Medulla oblongata (tissue), 1 donor: Measurements from ENCODE around the gene EVX2.

Experiments
- DNase-seq: peaks from one replicate; pipeline ENCODE4 v3.0.0-alpha.2; 2015; ENCODE audit errors: extremely low spot score

The EVX2 gene

DNA sequence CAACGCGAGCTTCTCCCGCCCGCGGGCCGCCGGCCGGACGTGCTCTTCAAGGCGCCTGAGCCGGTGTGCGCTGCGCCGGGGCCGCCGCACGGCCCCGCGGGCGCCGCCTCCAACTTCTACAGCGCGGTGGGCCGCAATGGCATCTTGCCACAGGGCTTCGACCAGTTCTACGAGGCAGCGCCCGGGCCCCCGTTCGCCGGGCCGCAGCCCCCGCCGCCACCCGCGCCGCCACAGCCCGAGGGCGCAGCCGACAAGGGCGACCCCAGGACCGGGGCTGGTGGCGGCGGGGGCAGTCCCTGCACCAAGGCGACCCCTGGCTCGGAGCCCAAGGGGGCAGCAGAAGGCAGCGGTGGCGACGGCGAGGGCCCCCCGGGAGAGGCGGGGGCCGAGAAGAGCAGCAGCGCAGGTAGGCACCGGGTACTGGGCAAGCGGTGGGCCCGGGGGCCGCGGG lies 24.0 kb upstream of the EVX2 start:
- no peak for DNase-seq

DNA sequence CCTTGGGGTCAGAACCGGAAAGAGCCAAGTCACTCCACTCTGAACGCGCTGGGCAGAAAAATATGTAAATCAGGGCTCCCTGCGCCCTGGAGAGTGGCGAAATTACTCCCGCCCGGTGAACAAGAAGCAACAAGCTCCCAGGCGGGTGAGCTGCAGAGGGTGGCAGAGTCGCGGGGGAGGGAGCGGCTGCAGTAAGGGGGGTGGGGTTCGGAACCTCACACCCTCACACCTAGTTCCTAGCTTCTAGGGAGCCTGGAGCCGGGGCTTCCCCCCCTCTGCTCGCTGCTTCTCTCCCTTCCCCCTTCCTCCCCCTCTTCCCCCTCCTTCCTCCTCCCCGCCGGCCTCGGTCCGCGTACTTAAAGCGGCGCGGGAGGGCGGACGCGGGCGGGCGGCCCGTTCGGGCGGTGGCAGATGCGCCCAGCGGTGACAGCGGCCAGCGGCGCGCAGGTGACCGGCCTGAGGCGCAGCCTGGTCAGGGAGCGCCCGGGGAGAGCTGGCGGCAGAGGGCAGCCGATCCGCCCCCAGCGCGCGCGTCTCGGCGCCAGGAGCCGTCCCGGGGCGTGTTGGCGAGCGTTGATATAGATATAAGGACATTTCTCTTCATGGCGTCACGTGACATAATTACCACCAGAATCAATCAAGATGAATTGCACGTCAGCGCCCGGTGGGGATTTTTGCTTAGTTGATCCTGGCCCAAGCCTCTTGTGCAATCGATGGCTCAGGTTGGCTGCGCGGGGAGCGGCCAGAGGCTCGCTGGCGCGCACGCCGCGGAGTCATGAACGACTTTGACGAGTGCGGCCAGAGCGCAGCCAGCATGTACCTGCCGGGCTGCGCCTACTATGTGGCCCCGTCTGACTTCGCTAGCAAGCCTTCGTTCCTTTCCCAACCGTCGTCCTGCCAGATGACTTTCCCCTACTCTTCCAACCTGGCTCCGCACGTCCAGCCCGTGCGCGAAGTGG lies 23.1 kb upstream of the EVX2 start, which contains the start of gene HOXD11:
HOXD11 (plus strand) TSS at position 700 of the 959 bp plus-strand sequence; CDS start at position 776, 76 bp downstream.
- no peak for DNase-seq

DNA sequence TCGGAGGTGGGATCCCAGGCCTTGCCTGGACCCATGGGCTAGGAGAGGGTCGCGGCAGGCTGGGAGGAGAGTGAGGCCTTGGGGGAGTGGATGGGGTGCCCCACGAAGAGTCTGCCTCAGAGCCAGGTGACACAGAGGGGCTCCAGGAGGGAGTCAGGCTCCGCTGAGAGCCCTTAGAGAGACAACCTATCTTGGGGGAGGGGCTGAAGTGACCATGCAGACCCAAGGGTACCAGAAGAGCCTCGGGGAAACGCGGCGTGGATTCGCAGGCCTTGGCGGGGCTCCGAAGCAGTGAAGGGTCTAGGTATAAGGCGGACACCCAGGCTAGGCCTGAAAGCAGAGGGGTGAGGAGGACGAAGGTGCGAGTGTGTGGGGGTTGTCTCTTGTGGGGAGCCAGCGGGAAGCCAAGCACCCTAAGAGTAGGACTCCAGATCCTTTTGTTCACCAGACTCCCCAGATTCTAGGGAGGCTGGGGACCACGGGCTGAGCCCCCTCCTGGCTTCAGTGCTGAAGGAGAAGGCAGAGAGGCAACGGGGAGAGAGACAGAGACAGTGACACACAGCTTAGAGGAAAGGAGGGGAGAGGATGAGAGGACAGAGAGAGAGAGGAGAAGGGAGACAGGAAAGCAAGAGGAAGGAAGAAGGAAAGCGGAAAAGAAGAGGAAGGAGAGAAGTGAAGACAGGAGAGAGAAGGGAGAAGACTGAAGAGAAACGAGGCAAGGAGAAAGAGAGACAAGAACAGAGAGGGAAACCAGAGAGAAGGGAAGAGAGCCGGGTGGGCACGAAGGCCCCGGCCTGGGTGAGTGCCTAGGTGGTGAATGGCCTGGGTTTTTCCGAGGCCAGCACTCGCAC lies 22.2 kb upstream of the EVX2 start:
- DNase-seq: no peak

DNA sequence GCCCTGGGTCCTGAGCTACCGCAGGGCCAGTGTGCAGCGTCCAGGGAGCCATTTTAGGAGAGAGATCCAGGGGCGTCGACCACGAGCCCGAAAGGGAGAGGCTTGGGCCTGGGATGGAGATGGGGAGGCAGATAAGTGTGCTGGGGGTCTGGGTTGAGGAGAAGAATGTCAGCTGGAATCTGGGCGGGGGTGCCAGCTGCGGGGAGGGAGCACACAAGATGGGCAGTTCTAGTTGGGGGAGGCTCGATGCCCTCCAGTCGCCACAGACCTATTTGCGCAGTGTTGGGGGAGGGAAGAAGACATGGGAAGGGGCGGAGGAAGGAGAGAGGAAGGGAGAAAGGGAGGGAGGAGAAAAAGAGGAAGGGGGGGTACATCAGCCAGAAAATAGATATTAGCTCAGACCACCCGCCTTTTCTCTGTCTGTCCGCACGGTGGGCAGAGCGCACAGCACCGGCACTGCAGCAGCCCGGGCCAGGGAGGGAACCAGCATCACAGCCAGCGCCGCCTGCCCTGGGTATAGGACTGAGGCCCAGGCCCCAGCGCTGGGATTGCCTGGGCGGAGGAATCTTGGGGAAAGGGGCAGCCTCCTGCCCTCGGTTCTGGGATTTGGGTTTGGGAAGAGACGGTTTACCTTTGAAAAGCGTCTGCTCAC lies 21.4 kb upstream of the EVX2 start:
- no peak for DNase-seq

DNA sequence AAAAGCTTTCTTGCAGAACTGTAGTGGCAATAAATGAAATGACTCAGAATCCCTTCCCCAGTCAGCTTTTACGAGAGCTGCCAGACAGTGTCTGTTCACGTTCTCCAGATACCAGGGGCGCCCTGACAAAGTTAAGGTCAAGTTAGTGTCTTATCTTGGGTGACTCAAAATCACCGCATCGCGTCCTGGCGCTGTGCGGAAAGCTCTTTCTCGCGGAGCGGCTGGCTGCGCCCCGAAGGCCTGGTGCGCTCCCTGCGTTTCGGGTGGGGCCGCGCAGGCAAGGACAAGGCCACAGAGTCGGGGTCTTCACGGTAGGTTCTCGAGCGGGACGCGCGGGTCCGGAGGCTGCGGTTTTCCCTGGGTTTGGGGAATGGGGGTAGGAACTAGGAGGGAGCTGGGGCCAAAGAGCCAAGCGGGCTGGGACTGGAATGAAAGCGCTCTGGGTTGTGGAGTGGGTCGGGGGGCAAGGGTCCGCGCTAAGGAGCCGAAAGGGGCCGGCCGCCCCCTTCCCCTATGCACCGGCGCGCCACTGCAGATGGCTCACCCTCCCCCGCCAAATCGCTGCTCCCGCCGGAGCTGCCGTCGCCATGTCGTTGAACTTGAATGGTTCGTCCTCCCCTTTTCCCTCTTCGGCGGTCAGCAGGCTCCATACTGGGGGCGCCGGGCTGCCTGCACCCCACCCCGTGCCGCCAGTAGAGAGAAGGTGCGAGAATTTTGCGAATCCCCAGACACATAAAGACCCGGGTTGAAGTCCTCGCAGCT lies 20.7 kb upstream of the EVX2 start:
- DNase-seq: no peak

DNA sequence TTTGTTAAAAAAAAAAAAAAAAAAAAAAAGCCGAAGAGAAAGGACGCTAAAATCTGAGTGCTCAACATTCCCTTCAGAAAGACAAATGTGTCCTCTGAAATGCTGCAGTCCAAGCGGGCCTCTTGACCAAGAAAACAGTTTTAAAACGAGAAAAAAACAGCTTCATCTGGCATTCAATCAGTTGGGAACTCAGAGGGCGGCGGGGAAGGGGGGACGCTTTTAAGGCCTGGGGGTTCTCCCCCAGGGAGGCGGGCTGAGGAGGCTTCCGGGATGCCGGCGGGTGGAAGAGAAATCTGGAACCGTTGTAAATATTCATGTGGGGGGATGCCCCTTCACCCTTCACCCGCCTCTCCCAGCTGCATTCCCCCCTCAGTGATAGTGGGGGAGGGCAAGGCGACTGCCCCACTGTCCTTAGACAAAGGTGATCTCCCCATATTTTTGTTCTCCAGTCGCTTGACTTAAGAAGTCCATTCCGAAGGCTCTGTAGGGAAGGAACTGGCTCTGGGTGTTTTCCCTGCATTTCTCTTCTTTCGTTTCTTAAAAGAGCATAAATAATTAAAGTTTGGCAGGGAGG lies 20.1 kb upstream of the EVX2 start:
- DNase-seq: no peak

DNA sequence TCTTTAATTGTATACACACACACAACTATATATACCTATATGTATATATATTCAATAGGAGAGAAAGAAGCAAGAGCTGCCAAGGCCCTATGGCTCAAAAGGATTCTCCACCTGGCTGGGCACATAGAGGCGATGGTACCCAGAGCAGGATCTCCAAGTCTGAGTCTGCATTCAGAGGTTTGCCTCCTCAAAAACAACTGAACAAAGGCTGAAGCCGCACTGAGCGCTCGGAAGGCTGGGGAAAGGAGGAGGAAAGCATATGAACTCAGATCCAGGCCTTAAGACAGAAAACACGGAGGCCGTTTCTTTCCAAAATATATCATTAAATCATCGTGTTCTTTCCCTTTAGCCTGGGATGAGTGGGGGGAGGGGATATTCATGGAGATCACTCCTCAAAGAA lies 19.4 kb upstream of the EVX2 start:
- no peak for DNase-seq

DNA sequence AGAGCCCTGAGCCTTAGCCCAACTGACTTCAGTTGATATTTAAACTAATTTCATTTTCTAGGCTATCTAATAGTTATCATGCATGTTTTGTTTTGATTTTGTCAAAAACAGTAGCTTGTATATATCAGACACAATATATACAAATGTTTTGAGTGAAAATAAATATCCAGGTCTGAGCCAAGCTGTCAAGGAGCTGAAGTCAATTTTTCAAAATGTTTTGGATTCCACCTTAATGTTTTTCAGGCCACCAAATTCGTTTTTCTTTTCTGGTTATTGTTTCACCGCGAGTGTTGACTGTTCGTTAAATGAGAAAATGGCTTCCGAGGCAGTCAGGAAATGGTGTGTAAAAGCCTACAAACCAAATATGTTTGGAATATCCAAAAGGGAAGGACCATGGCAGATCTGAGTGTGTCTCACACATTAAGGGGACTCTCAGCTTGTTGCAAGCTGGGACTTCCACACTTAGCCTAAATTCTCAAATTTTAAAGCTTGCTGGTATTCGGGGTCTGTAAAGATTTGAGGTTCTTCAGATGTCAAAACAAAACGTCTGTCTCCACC lies 18.6 kb upstream of the EVX2 start:
- DNase-seq: no peak

DNA sequence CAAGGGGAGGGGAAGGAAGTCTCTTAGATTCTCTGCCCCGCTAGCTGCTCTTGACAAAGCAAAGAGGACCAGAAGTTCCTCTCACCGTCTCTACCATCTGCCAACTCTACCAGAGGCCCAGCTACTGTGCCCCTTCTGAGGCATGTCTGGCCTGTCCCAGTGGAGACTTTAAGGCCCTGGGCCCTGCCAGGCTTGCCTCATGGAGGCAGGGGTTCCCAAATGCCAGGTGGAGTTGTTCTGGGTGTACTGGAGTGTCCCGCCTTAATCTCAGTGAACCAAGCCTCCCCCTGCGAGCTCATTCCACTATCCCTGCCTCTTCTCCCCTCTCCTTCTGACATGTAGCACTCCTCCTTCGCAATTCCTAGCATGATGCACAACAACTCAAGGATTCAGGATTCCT lies 18.1 kb upstream of the EVX2 start:
- no peak for DNase-seq

DNA sequence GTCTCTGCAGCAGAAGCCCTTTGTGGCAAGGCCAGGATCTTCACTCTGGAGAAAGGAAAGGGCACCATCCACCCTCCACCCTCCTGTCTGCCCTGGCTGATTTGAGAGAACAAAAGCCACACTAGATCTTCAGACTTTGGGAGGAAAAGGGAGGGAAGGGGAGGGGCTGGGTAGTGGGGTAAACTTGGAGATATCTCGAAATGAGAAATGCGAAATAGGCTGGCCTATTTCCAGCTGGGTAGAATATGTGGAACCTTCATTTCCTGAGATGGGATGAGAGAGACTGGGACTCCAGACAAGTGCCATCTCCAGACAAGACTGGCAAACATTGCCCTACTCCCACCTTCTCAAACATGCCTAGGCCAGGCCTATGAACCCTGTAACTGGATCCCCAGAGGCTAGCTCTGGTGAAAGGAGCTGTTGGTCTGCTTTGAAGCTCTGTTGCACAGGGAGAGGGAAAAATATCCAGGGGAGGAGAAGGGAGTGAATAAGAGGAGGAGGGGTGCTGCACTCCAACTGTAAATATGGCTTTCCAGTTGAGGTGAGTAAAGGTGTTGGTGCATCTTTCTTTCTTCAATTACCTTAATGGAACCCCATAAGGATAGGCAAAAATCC lies 17.6 kb upstream of the EVX2 start:
- no peak for DNase-seq

DNA sequence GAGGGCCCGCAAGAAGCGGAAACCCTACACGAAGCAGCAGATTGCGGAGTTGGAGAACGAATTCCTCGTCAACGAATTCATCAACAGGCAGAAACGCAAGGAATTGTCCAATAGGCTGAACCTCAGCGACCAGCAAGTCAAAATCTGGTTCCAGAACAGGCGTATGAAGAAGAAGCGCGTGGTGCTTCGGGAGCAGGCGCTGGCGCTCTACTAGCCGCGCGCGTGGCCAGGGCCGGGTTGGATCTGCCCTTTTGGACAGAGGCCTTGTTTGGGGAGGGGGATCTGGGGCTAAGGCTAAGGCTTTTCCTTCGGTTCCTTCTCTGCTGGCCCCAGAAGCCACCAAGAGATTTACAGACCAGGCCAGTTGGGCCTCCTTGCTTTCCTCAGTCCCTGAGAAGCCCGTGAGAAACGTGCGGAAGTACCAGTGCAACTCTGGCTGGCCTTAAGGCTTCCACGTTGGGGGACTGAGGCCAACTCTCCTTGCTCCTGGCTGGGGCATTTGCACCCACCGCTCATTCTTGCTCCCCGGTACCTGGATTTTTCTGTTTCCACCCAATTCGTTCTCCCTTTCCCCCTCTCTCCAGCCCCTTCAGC lies 16.9 kb upstream of the EVX2 start:
- DNase-seq: no peak

DNA sequence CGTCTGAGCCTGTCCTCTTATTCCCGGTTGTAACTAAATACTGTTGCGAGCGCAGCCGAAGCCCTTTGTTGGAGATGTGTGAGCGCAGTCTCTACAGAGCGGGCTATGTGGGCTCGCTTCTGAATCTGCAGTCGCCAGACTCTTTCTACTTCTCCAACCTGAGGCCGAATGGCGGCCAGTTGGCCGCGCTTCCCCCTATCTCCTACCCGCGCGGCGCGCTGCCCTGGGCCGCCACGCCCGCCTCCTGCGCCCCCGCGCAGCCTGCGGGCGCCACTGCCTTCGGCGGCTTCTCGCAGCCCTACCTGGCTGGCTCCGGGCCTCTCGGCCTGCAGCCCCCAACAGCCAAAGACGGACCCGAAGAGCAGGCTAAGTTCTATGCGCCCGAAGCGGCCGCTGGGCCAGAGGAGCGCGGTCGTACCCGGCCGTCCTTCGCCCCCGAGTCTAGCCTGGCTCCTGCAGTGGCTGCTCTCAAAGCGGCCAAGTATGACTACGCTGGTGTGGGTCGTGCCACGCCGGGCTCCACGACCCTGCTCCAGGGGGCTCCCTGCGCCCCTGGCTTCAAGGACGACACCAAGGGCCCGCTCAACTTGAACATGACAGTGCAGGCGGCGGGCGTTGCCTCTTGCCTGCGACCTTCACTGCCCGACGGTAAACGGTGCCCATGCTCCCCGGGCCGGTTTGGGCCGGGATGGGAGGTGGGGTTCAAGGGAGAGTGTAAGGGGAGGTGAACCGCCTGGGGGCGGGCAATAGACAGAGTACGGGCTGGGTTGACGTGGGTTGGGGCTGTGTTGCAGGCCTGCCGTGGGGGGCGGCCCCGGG lies 16.2 kb upstream of the EVX2 start, which contains the start of gene HOXD12:
HOXD12 (plus strand) TSS at position 68 of the 819 bp plus-strand sequence; CDS start at position 75, 7 bp downstream.
- DNase-seq: no peak

DNA sequence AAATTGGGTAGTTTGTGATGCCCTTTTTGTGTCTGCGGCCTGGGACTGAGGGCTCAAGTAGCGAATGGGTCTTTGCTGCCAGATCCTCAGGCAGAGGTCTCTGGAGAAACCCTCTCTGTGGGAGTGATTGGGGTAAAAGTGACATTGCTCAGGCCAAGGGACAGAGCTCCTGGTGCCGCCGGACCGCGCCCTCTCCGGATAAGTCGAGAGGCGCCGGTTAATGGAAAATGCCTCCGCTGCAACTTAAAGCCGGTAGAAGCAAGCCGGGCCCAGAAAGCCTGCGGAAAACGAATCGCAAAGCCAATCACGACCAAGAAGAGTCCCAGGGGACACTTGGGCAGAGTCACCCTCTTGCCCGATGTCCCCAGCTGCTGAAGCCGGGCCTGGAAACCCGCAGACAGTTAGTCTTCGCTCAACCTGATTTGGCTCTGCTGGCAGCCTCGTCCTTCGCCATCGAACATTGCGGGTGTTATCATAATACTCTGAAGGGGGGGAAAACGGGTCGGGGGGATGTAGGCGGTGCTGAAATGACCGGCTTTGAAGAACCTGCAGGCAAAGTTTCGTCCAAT lies 15.5 kb upstream of the EVX2 start:
- DNase-seq: no peak

DNA sequence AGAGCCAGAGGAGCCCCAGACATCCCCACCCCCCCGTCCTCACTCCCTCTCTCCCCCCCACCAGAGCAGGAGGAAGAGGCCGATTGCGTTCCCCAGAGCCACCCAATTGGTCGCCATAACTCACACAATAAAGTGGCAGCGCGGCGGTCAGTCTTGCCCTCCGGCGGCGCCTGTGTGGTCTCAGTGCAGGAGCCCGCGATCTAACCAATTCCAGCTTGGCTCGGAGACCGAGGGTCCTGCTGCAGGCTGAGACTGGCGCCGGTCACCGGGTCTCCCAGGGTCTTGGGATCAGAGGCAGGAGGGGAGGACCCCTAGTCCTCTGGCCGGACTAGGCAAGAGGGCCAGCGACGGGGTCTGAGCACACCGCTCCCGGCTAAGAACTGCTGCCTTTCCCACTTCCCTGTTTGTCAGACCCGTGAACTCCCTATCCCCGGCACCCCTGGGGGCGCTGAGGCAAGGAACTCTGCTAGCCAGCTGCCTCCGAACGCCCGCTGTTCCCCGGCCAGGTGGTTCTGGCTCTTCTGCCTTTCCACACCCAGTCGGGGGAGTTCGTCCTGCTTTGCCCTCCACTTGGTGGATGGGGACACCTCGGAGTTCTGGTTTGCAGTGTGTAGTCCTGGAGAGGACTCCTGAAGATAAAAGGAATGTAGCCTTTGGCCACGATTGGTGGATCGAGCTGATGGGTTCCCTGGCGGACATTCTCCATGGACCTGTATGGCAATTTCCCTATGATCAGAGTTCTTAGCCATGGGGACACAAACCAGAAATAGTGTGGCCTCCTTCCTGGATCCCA lies 14.8 kb upstream of the EVX2 start:
- DNase-seq: no peak

DNA sequence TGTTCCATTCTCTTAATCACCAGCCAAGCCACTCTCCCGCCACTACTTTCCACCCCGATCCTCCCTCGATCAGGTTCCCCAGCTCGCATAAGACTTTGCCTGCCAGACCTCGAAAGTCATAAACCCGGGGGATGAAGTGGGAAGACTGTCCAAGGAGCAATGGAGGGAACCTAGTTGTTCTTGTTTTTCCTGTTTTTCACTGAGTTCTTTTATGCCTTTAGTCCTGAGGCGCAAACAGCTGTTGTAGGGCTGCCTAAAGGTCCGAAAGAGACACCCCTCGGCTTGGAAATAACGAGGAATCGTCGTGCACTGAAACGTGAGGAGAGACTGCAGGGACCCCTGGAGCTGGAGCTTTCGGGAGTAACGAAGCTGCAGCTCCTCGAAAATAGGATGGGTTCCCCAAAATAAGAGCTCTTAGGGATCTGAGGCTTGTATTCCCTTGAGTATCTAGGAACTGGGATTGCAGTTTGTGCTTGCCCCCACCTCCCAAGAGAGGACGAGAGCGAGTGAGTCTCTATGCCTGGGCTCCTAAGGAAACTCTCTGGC lies 14.1 kb upstream of the EVX2 start:
- no peak for DNase-seq

DNA sequence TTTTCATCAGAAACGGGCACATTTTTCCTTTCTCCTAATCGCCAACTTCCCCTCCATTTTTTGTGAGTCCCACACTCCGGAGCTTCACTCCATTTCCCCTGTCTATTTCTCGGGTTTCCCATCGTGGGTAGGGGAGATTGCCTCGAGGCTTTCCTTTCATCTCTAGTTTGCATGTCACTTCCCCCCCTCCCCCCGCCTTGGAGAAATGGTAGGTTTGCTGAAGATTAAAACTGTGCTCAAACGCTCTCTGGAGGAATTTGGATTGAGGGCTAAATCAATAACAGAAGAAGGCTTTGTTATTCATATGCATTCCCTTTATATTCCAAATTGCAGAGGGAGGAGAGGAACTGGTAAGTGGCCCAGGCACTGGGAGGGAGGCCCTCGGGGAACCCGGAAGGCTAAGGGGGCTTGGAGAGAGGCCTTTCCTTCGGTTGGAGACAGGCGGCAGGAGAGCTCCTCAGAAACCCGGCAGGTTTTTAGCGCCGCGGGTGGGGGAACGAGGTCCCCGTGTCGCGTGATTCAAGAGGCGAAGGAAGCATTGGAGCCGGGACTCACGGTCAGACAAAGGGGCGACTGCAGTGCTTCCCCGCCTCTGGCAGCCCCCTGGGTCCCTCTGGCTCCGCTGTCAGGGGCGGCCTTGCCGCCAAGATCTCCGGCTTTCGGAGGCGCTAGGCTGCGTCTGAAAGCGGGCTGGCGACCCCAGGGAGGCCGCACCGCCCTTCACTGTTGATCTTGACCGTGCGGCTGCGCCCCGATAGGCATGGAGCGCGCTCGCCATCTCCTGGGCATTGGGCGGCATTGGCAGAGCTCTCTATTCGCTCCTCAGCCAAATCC lies 13.4 kb upstream of the EVX2 start:
- DNase-seq: peak; percentile 53
